Body of pancreas (tissue), 4 donors: ENCODE data around the gene ADCY1. TPM values are rescaled to one million over a fixed set of nuclear protein-coding genes. Genes with fewer than 3 reads are reported as not detected.

ENCODE experiments used
- ATAC-seq: fragments of 150-250 bp; one replicate; pipeline ENCODE4 v1.9.1; 2016
- DNase-seq, 4 donors: peaks; one replicate each; pipeline ENCODE4 v3.0.0-alpha.2; 2019
- H3K27ac ChIP-seq, 4 donors: fragments of 200-600 bp; sonication (generic); 1 replicate in 3 of 4; 2 replicates in 1 of 4; pipeline versions ENCODE4 v1.5.1 to v1.6.1; 2016 to 2019; ENCODE audit warnings: mild to moderate bottlenecking in 1 of 4, mixed read lengths in 1 of 4, moderate library complexity in 1 of 4
- H3K27me3 ChIP-seq, 2 donors: fragments of 200-600 bp; sonication (generic); one replicate each; pipeline ENCODE4 v1.6.0; 2016; ENCODE audit warnings: mild to moderate bottlenecking in 1 of 2
- H3K36me3 ChIP-seq, 2 donors: fragments of 200-600 bp; sonication (generic); replicated peaks in 1 of 2; 2 replicates each; pipeline ENCODE4 v1.5.1; 2016; ENCODE audit warnings: low read depth in 2 of 2; ENCODE audit not compliant: insufficient read depth in 1 of 2
- H3K4me1 ChIP-seq: fragments of 200-600 bp; sonication (generic); one replicate; pipeline ENCODE4 v1.6.0; 2016
- H3K4me3 ChIP-seq, 2 donors: fragments of 200-600 bp; sonication (generic); 1 replicate in 1 of 2; 2 replicates in 1 of 2; pipeline ENCODE4 v1.5.1; 2016 to 2019
- H3K9me3 ChIP-seq, 3 donors: fragments of 200-600 bp; sonication (generic); 1 replicate in 2 of 3; 2 replicates in 1 of 3; pipeline ENCODE4 v1.5.1; 2016
- POLR2A ChIP-seq, 3 donors: fragments of 450-650 bp; IDR thresholded peaks; one replicate each; pipeline ENCODE4 v1.6.1; 2016; ENCODE audit warnings: antibody characterized with exemption in 3 of 3, mild to moderate bottlenecking in 2 of 3
- WGBS, 2 donors: methylation state at CpG; one replicate each; pipeline ENCODE4 v1.1.5; 2017; 5-methylcytosine and 5-hydroxymethylcytosine counted together
- intact Hi-C: fragments of 100-400 bp; cut with DNase I; formaldehyde crosslinking; loops from one replicate; pipeline ENCODE4 v1.15.1; 2023
- total RNA-seq, 2 donors: library from RNA; depleted of rRNA; stranded (reverse); fragments of >200 nt; gene quantifications; one replicate each; pipeline ENCODE4 v1.1.0, GENCODE V29; 2016
- TF ChIP-seq, protein P1 (sequence below), 7 experiments: fragments of 450-650 bp in 4 of 7; fragments of 200-600 bp in 3 of 7; sonication (generic) in 3 of 7; IDR thresholded peaks; one replicate each; pipeline ENCODE4 v1.5.1; 2016 to 2019; ENCODE audit warnings: antibody characterized with exemption in 7 of 7

ADCY1 gene
- total RNA-seq, 2 donors from 2014 or later = 6.2 to 7.6 TPM

DNA sequence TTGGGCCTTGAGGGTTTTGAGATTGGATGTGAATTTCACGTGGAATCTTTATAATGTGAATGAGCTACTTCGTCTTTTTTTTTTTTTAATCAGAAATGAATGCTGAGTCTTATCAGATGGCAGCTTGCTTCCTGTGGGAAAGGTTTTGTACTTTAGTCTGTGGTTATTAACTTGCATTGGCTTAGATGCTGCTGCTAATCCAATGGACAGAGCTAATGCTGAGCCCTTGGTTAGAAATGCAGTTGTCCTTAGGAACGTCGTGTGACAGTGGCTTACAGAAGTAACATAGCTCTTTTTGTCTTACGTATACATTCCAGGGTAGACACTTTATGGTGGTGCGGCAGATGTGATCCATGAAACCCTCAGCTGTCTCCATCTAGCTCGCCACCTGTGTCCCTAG is 32.8 kb downstream of the ADCY1 start:
- no peak overlapping the region for H3K4me3 ChIP-seq
- no peaks in the 10 kb centered on the region for H3K4me1 ChIP-seq
- H3K9me3 ChIP-seq = no peaks in the 10 kb centered on the region
- no peaks in the 10 kb centered on the region for H3K27me3 ChIP-seq
- intact Hi-C loops = no loop called here
- TF ChIP-seq POLR2A (IDR thresholded peaks at IDR 0.05) = no peak
- TF ChIP-seq, protein P1, sequence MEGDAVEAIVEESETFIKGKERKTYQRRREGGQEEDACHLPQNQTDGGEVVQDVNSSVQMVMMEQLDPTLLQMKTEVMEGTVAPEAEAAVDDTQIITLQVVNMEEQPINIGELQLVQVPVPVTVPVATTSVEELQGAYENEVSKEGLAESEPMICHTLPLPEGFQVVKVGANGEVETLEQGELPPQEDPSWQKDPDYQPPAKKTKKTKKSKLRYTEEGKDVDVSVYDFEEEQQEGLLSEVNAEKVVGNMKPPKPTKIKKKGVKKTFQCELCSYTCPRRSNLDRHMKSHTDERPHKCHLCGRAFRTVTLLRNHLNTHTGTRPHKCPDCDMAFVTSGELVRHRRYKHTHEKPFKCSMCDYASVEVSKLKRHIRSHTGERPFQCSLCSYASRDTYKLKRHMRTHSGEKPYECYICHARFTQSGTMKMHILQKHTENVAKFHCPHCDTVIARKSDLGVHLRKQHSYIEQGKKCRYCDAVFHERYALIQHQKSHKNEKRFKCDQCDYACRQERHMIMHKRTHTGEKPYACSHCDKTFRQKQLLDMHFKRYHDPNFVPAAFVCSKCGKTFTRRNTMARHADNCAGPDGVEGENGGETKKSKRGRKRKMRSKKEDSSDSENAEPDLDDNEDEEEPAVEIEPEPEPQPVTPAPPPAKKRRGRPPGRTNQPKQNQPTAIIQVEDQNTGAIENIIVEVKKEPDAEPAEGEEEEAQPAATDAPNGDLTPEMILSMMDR (IDR thresholded peaks at IDR 0.05) = no peak
- no peak for ATAC-seq
- no peaks in the 10 kb centered on the region for H3K36me3 ChIP-seq
- DNase-seq = no peak
- no peak overlapping the region for H3K27ac ChIP-seq
- 70 to 85% methylated on average over 7 of the region's 7 CpGs for WGBS, 2 donors

DNA sequence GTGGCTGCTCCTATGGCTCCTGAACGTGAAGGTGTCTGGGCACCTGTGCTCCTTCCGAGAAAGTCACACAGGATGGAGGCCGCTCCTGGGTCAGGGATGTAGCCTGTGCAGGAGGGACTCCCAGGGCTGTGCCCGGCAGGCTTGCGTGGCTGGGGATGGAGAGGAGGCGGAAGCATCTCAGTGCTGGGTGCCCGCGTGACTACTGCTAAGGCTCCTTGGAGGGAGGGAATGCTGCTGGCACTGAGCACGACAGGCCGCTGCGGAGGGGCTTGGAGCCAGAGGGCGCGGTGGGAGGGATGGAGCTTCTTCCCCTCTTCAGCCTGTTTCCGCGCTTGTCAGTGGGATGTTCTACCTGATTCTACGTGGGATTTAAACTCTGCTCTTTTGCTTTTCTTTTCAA is 35.0 kb downstream of the ADCY1 start:
- intact Hi-C loops = no loop called here
- Histone ChIP-seq H3K27me3 (no peaks in the 10 kb centered on the region), H3K4me1 (no peaks in the 10 kb centered on the region), H3K9me3 (no peaks in the 10 kb centered on the region), H3K27ac (no peak overlapping the region), H3K4me3 (no peak overlapping the region), H3K36me3 (no peaks in the 10 kb centered on the region)
- 89 to 94% methylated on average over 8 to 15 of the region's 16 CpGs for WGBS, 2 donors
- no peak for ATAC-seq
- DNase-seq = no peak
- TF ChIP-seq, protein P1 (IDR thresholded peaks at IDR 0.05) = no peak
- no peak for TF ChIP-seq POLR2A (IDR thresholded peaks at IDR 0.05)

DNA sequence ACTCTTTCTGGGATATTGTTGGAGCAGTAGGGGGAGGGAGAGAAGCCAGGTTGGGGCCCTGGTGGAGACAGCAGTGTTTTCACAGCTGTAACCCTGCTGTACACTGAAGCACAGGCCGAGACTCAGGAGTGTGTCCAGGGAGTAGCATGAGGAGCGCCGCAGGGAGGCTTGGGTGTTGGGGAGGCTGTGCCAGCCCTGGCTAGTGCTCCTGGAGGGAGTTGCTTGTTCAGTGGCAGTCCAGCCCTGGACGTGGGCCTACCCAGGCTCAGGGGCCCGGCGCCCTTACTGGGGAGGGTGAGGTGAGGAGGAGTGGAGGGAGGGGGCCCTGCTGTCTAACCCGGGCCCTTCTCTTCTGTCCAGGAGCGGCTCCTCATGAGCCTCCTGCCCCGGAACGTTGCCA is 35.9 kb downstream of the ADCY1 start:
- intact Hi-C loops = no loop called here
- Histone ChIP-seq H3K9me3 (no peaks in the 10 kb centered on the region), H3K4me1 (no peaks in the 10 kb centered on the region), H3K27ac (no peak overlapping the region), H3K27me3 (no peaks in the 10 kb centered on the region), H3K4me3 (no peak overlapping the region), H3K36me3 (no peaks in the 10 kb centered on the region)
- TF ChIP-seq POLR2A (IDR thresholded peaks at IDR 0.05) = no peak
- TF ChIP-seq, protein P1 (IDR thresholded peaks at IDR 0.05) = no peak
- DNase-seq = no peak
- WGBS, 2 donors = 88 to 94% methylated on average over 10 of the region's 10 CpGs
- no peak for ATAC-seq

DNA sequence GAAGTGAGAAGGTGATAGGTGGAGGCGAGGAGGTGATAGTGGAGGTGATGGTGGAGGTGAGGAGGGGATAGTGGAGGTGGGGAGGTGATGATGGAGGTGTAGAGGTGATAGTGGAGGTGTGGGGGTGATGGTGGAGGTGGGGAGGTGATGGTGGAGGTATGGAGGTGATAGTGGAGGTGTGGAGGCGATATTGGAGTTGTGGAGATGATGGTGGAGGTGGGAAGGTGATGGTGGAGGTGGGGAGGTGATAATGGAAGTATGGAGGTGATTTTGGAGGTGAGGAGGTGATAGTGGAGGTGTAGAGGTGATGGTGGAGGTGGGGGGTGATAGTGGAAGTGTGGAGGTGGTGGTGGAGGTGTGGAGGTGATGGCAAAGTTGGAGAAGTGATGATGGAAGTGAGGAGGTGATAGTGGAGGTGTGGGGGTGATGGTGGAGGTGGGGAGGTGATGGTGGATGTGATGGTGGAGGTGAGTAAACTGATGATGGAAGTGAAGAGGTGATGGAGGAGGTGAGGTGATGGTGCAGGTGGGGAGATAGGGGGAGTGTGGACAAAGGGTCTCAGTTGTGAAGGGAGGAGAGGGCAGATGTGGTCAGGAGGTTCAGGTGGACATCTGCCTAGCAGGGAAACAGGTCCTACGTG is 36.6 kb downstream of the ADCY1 start:
- H3K4me1 ChIP-seq = no peaks in the 10 kb centered on the region
- ATAC-seq (no peak), DNase-seq (no peak)
- no peak overlapping the region for H3K4me3 ChIP-seq
- no peaks in the 10 kb centered on the region for H3K27me3 ChIP-seq
- TF ChIP-seq, protein P1 (IDR thresholded peaks at IDR 0.05) = no peak
- no peak for TF ChIP-seq POLR2A (IDR thresholded peaks at IDR 0.05)
- H3K36me3 ChIP-seq = no peaks in the 10 kb centered on the region
- 62 to 74% methylated on average over 3 of the region's 3 CpGs for WGBS, 2 donors
- no peak overlapping the region for H3K27ac ChIP-seq
- intact Hi-C loops = no loop called here
- no peaks in the 10 kb centered on the region for H3K9me3 ChIP-seq

DNA sequence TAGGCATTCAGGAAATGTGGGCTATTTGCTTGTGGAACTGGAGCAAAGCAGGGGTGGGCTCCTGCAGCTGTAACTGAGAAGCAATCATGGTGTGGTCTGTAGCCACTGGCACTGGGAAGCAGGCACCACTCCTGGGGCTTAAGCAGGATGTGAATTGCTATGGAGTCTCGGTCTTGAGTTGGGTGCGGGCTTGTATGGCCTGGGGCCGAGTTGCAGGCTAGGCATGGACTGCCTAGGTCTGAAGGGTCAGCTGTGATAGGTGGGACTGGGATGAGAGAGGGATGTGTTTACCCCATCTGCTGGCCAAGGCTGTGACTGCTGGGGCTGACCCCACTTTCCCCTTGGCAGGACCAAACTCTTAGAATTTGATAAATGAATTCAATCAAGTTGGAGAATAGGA is 43.0 kb downstream of the ADCY1 start:
- Histone ChIP-seq H3K4me3 (no peak overlapping the region), H3K27ac (no peak overlapping the region), H3K9me3 (peaks cover 0 to 13% (median 0%) of the 10 kb centered on the region in 3 donors), H3K4me1 (no peaks in the 10 kb centered on the region), H3K36me3 (no peaks in the 10 kb centered on the region), H3K27me3 (no peaks in the 10 kb centered on the region)
- intact Hi-C loops = no loop called here
- no peak for ATAC-seq
- WGBS, 2 donors = 76 to 84% methylated on average over 3 of the region's 3 CpGs
- no peak for TF ChIP-seq POLR2A (IDR thresholded peaks at IDR 0.05)
- TF ChIP-seq, protein P1 (IDR thresholded peaks at IDR 0.05) = no peak
- DNase-seq = no peak
